ENCODE results near the gene ARHGAP25.

GRCh38 chr2:68698567-68699377 lies 35.8 kb upstream of the ARHGAP25 start:
- TF ChIP-seq CTCF (IDR thresholded peaks at IDR 0.05) (no peak), EZH2 (IDR thresholded peaks at IDR 0.05) (no peak)
